GM19025 (cell line): ENCODE measurements around the gene PDE4D.
"Not testable (repeated sequence)": the region's sequence is repeated elsewhere in the genome, so short reads cannot be mapped to it uniquely, and the experiment has no call there.

Source experiments
- ATAC-seq: cut with Tn5 transposase; IDR thresholded peaks from one replicate; pipeline ENCODE4 v1.9.1; 2021; ENCODE audit warnings: mild to moderate bottlenecking, low read depth, moderate library complexity; ENCODE audit not compliant: unreplicated experiment

PDE4D gene

GRCh38 chr5:59807806-59808205 is 85.7 kb downstream of the PDE4D start:
- ATAC-seq = no peak

- peak; percentile 4 for ATAC-seq
Observed at GRCh38 chr5:59800347-59800893, 93.1 kb downstream of the PDE4D start.

- peak; percentile 43 for ATAC-seq
Observed at GRCh38 chr5:59799668-59800346, 93.7 kb downstream of the PDE4D start.

GRCh38 chr5:59798862-59799667 is 94.5 kb downstream of the PDE4D start:
- ATAC-seq = peak; percentile 58

GRCh38 chr5:59795141-59795540 is 98.4 kb downstream of the PDE4D start:
- no peak for ATAC-seq

GRCh38 chr5:59792983-59793585 is 100.4 kb downstream of the PDE4D start:
- no peak for ATAC-seq

GRCh38 chr5:59791617-59792016 is 101.9 kb downstream of the PDE4D start:
- ATAC-seq = no peak

GRCh38 chr5:59790776-59791475 is 102.6 kb downstream of the PDE4D start:
- peak; percentile 17 for ATAC-seq

- ATAC-seq = peak; percentile 68
Observed at GRCh38 chr5:59790376-59790775, 103.2 kb downstream of the PDE4D start.

- ATAC-seq = no peak
Observed at GRCh38 chr5:59789894-59790293, 103.6 kb downstream of the PDE4D start.

GRCh38 chr5:59789197-59789596 is 104.3 kb downstream of the PDE4D start:
- no peak for ATAC-seq

GRCh38 chr5:59786334-59786805 is 107.2 kb downstream of the PDE4D start:
- ATAC-seq = no peak

- no peak for ATAC-seq
Observed at GRCh38 chr5:59785676-59786333, 107.7 kb downstream of the PDE4D start.

- not testable (repeated sequence) for ATAC-seq
Observed at GRCh38 chr5:59784708-59785107, 108.8 kb downstream of the PDE4D start.

GRCh38 chr5:59783264-59783663 is 110.3 kb downstream of the PDE4D start:
- ATAC-seq = no peak

GRCh38 chr5:59782856-59783255 is 110.7 kb downstream of the PDE4D start:
- no peak for ATAC-seq

GRCh38 chr5:59779453-59779852 is 114.1 kb downstream of the PDE4D start:
- no peak for ATAC-seq

GRCh38 chr5:59777028-59777427 is 116.5 kb downstream of the PDE4D start:
- no peak for ATAC-seq

GRCh38 chr5:59773294-59773693 is 120.2 kb downstream of the PDE4D start:
- no peak for ATAC-seq

- no peak for ATAC-seq
Observed at GRCh38 chr5:59772757-59773156, 120.8 kb downstream of the PDE4D start.
